HepG2 (cell line): ENCODE results near the gene ZCCHC9. TPM values are rescaled to one million over a fixed set of nuclear protein-coding genes. Genes with fewer than 3 reads are reported as not detected.

Experiments
- ARID5B ChIP-seq: IDR thresholded peaks from 2 replicates; pipeline ENCODE4 v1.4.0; 2020; ENCODE audit warnings: mild to moderate bottlenecking, missing genetic modification reagents
- GLMP ChIP-seq: sonication (generic); formaldehyde crosslinking; IDR thresholded peaks from 2 replicates; pipeline ENCODE4 v1.9.0; 2021; ENCODE audit warnings: missing genetic modification reagents, mild to moderate bottlenecking, borderline replicate concordance
- MED1 ChIP-seq: sonication (generic); formaldehyde crosslinking; IDR thresholded peaks from 2 replicates; pipeline ENCODE4 v1.4.0; 2020; ENCODE audit warnings: missing genetic modification reagents
- MIER2 ChIP-seq: IDR thresholded peaks from 2 replicates; pipeline ENCODE4 v1.6.1; 2016; ENCODE audit warnings: missing biosample characterization, missing genetic modification reagents
- MYPOP ChIP-seq: sonication (generic); formaldehyde crosslinking; IDR thresholded peaks from 2 replicates; pipeline ENCODE4 v1.8.1; 2023; ENCODE audit warnings: mild to moderate bottlenecking, moderate library complexity, missing genetic modification reagents
- PCBP1 ChIP-seq: fragments of 200-400 bp; formaldehyde crosslinking; IDR thresholded peaks from 2 replicates; pipeline ENCODE4 v1.6.1; 2017; ENCODE audit warnings: mild to moderate bottlenecking, low read depth, low read length, borderline replicate concordance
- TEF ChIP-seq: sonication (generic); formaldehyde crosslinking; IDR thresholded peaks from 2 replicates; pipeline ENCODE4 v1.5.0; 2020; ENCODE audit warnings: missing genetic modification reagents
- ZMYM2 ChIP-seq: sonication (generic); formaldehyde crosslinking; IDR thresholded peaks from 2 replicates; pipeline ENCODE4 v1.8.0; 2022; ENCODE audit warnings: mild to moderate bottlenecking, missing genetic modification reagents
- ZNF160 ChIP-seq: sonication (generic); formaldehyde crosslinking; IDR thresholded peaks from 2 replicates; pipeline ENCODE4 v1.8.0; 2022; ENCODE audit warnings: mild to moderate bottlenecking, inconsistent platforms, missing genetic modification reagents
- ZNF230 ChIP-seq: sonication (generic); formaldehyde crosslinking; IDR thresholded peaks from 2 replicates; pipeline ENCODE4 v1.4.0; 2020; ENCODE audit warnings: mild to moderate bottlenecking, missing genetic modification reagents
- ZNF7 ChIP-seq: IDR thresholded peaks from 2 replicates; pipeline ENCODE4 v1.6.1; 2016; ENCODE audit warnings: missing biosample characterization, missing genetic modification reagents
- ZNF720 ChIP-seq: sonication (generic); formaldehyde crosslinking; IDR thresholded peaks from 2 replicates; pipeline ENCODE4 v1.4.0; 2020; ENCODE audit warnings: missing genetic modification reagents
- polyA plus RNA-seq, 8 experiments: library from polyadenylated mRNA; depleted of rRNA in 3 of 8; stranded (reverse) in 7 of 8; unstranded in 1 of 8; fragments of >200 nt; fragmentation: Illumina TruSeq in 4 of 8; extraction: Trizol in 4 of 8; gene quantifications; 2 replicates each; pipeline versions ENCODE4 v1.2.1 to v1.2.3, GENCODE V29; 2011 to 2016; ENCODE audit warnings: low read depth in 4 of 8, missing spikeins in 1 of 8, mixed read lengths in 1 of 8; ENCODE audit not compliant: insufficient read depth in 1 of 8
- total RNA-seq, 5 experiments: library from RNA; depleted of rRNA; stranded (reverse); fragments of >200 nt; fragmentation: Illumina TruSeq; extraction: Trizol; gene quantifications; 2 replicates each; pipeline ENCODE4 v1.2.3, GENCODE V29; 2016; ENCODE audit warnings: low read depth in 1 of 5
- TF ChIP-seq, protein P1 (sequence below): sonication (generic); formaldehyde crosslinking; IDR thresholded peaks from 2 replicates; pipeline ENCODE4 v1.4.0; 2020; ENCODE audit warnings: missing genetic modification reagents

Gene ZCCHC9
- total and polyA plus RNA-seq, 2 of the 13 experiments (the other 11 are each of a cell fraction or from before 2014, with no cell fraction given), result 28.7 to 52.5 TPM

GRCh38 chr5:81301271-81302015, at the start of gene ZCCHC9 (continued):
- TF ChIP-seq PCBP1 (no peak), MED1 (peak; percentile 34), MIER2 (CRISPR knock-in tag) (no peak), ZNF160 (peak; percentile 83), ZMYM2 (CRISPR knock-in tag) (no peak; the same call in 1 of the 2 replicates), MYPOP (CRISPR knock-in tag) (peak; percentile 86), ZNF230 (peak; percentile 79; the same call in 1 of the 2 replicates), ARID5B (CRISPR knock-in tag) (peak; percentile 75), ZNF7 (no peak), TEF (no peak), ZNF720 (CRISPR knock-in tag) (no peak), GLMP (CRISPR knock-in tag) (no peak)
- TF ChIP-seq, protein P1, sequence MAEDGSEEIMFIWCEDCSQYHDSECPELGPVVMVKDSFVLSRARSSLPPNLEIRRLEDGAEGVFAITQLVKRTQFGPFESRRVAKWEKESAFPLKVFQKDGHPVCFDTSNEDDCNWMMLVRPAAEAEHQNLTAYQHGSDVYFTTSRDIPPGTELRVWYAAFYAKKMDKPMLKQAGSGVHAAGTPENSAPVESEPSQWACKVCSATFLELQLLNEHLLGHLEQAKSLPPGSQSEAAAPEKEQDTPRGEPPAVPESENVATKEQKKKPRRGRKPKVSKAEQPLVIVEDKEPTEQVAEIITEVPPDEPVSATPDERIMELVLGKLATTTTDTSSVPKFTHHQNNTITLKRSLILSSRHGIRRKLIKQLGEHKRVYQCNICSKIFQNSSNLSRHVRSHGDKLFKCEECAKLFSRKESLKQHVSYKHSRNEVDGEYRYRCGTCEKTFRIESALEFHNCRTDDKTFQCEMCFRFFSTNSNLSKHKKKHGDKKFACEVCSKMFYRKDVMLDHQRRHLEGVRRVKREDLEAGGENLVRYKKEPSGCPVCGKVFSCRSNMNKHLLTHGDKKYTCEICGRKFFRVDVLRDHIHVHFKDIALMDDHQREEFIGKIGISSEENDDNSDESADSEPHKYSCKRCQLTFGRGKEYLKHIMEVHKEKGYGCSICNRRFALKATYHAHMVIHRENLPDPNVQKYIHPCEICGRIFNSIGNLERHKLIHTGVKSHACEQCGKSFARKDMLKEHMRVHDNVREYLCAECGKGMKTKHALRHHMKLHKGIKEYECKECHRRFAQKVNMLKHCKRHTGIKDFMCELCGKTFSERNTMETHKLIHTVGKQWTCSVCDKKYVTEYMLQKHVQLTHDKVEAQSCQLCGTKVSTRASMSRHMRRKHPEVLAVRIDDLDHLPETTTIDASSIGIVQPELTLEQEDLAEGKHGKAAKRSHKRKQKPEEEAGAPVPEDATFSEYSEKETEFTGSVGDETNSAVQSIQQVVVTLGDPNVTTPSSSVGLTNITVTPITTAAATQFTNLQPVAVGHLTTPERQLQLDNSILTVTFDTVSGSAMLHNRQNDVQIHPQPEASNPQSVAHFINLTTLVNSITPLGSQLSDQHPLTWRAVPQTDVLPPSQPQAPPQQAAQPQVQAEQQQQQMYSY (CRISPR knock-in tag), result no peak; the same call in 1 of the 2 replicates
